Measurements from ENCODE around the gene RPRD1B. TPM values are rescaled to one million over a fixed set of nuclear protein-coding genes. Genes with fewer than 3 reads are reported as not detected.

Gene RPRD1B
- polyA plus RNA-seq, 3 donors: 3.6 to 12.3 (median 4.7) TPM

- H3K36me3 Mint-ChIP-seq: peaks cover 46 to 50% of the 10 kb centered on the region in 2 donors
Observed at GRCh38 chr20:38091441-38092216, 58.1 kb downstream of the RPRD1B start.

DNA sequence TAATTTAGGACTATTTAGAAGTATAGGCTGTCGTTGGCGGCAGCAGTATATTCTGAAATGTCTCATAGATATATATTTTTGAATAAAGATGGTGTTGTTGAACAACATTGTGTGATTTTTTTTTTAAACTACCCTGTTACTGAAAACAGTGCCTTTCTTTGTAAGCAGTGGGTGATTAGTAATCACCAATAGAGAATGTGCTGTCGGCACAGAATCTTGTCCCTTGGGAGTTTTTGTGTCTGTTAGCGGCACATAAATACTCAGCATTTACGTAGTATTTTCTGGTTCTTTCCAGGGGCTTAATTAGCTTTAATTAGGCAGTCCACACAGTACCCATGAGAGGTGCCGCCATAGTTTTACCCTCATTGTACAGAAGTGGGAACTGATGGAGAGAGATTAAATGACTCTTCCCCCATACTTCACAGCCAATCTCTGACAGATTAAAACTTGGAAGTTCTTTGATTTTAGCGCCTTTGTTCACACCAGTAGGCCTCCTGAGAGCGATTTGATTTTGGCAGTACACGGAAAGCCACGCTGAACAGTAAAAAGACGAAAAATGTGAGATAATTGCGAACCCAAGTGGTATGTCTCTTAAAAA lies 58.8 kb downstream of the RPRD1B start:
- no peak overlapping the region for H3K4me3 Mint-ChIP-seq
- no peaks in the 10 kb centered on the region for H3K27me3 ChIP-seq (ENCODE audit: control insufficient read depth in 2 of 2, insufficient read depth in 2 of 2, low read length in 2 of 2)
- H3K9me3 Mint-ChIP-seq: no peaks in the 10 kb centered on the region
- intact Hi-C loops (cut with micrococcal nuclease): no loop called here
- no peak for DNase-seq
- H3K79me2 ChIP-seq (ENCODE audit: insufficient read depth, low read length): peaks cover 4% of the 10 kb centered on the region
- H3K9ac ChIP-seq (ENCODE audit: insufficient read depth, low read length, poor library complexity, severe bottlenecking): no peak overlapping the region
- peaks cover 34 to 37% of the 10 kb centered on the region in 2 donors for H3K36me3 ChIP-seq (replicated peaks in 1 of 2; ENCODE audit: control insufficient read depth in 1 of 2, insufficient read depth in 2 of 2, low read length in 2 of 2)
- H2AFZ ChIP-seq (ENCODE audit: insufficient read depth, low read depth, low read length, poor library complexity, severe bottlenecking): no peak overlapping the region
- H3K36me3 Mint-ChIP-seq: peaks cover 39 to 43% of the 10 kb centered on the region in 2 donors
- H3K27ac Mint-ChIP-seq: peak overlapping the region; percentile 88 to 100 (median 92)
- H3K27me3 Mint-ChIP-seq (ENCODE audit: low read depth in 3 of 3): peaks cover 0 to 2% (median 0%) of the 10 kb centered on the region in 3 donors
- no peak overlapping the region for H3K4me3 ChIP-seq (replicated peaks in 1 of 3; ENCODE audit: low read depth in 2 of 3, low read length in 3 of 3)
- peak overlapping the region in 1 of 2 donors; percentile 98 for H3K27ac ChIP-seq (ENCODE audit: low read depth in 1 of 2, low read length in 2 of 2)
- no peaks in the 10 kb centered on the region for H4K20me1 ChIP-seq (ENCODE audit: insufficient read depth, low read length)
- peak overlapping the region; percentile 25 for H3K4me2 ChIP-seq (replicated peaks; ENCODE audit: extremely low read depth, low read length, poor library complexity, severe bottlenecking)
- H3K4me1 ChIP-seq (ENCODE audit: control insufficient read depth in 1 of 2, insufficient read depth in 2 of 2, low read length in 2 of 2): peaks cover 56 to 60% of the 10 kb centered on the region in 2 donors
- no peaks in the 10 kb centered on the region for H3K9me3 ChIP-seq (replicated peaks in 1 of 2; ENCODE audit: control insufficient read depth in 1 of 2, insufficient read depth in 1 of 2, low read length in 2 of 2)
- H3K4me1 Mint-ChIP-seq: peaks cover 58% of the 10 kb centered on the region
- TF ChIP-seq, protein P1, sequence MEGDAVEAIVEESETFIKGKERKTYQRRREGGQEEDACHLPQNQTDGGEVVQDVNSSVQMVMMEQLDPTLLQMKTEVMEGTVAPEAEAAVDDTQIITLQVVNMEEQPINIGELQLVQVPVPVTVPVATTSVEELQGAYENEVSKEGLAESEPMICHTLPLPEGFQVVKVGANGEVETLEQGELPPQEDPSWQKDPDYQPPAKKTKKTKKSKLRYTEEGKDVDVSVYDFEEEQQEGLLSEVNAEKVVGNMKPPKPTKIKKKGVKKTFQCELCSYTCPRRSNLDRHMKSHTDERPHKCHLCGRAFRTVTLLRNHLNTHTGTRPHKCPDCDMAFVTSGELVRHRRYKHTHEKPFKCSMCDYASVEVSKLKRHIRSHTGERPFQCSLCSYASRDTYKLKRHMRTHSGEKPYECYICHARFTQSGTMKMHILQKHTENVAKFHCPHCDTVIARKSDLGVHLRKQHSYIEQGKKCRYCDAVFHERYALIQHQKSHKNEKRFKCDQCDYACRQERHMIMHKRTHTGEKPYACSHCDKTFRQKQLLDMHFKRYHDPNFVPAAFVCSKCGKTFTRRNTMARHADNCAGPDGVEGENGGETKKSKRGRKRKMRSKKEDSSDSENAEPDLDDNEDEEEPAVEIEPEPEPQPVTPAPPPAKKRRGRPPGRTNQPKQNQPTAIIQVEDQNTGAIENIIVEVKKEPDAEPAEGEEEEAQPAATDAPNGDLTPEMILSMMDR (IDR thresholded peaks at IDR 0.05): no peak
- 98% methylated on average over 7 of the region's 12 CpGs for WGBS (ENCODE audit: insufficient coverage)

More at GRCh38 chr20:38091441-38092216, 58.1 kb downstream of the RPRD1B start:
- Mint-ChIP-seq H3K4me1 (peaks cover 53% of the 10 kb centered on the region), H3K27me3 (ENCODE audit: low read depth in 3 of 3) (peaks cover 0 to 2% (median 0%) of the 10 kb centered on the region in 3 donors), H3K9me3 (peaks cover 0 to 3% (median 0%) of the 10 kb centered on the region in 7 donors), H3K27ac (peak overlapping the region; percentile 88 to 100 (median 92)), H3K4me3 (no peak overlapping the region)
- peak overlapping the region; percentile 25 for H3K4me2 ChIP-seq (replicated peaks; ENCODE audit: extremely low read depth, low read length, poor library complexity, severe bottlenecking)
- WGBS (ENCODE audit: insufficient coverage): no CpG with 5 or more reads among the region's 6 CpGs
- H3K4me1 ChIP-seq (ENCODE audit: control insufficient read depth in 1 of 2, insufficient read depth in 2 of 2, low read length in 2 of 2): peaks cover 54 to 55% of the 10 kb centered on the region in 2 donors
- peak overlapping the region; percentile 72 to 98 for H3K27ac ChIP-seq (ENCODE audit: low read depth in 1 of 2, low read length in 2 of 2)
- peak overlapping the region; percentile 34 for H3K9ac ChIP-seq (ENCODE audit: insufficient read depth, low read length, poor library complexity, severe bottlenecking)
- peak in 1 of 3 donors; percentile 47 for DNase-seq
- H3K9me3 ChIP-seq (replicated peaks in 1 of 2; ENCODE audit: control insufficient read depth in 1 of 2, insufficient read depth in 1 of 2, low read length in 2 of 2): no peaks in the 10 kb centered on the region
- no peaks in the 10 kb centered on the region for H4K20me1 ChIP-seq (ENCODE audit: insufficient read depth, low read length)
- H2AFZ ChIP-seq (ENCODE audit: insufficient read depth, low read depth, low read length, poor library complexity, severe bottlenecking): no peak overlapping the region
- peaks cover 4% of the 10 kb centered on the region for H3K79me2 ChIP-seq (ENCODE audit: insufficient read depth, low read length)
- peak overlapping the region in 1 of 3 experiments; percentile 3 for H3K4me3 ChIP-seq (replicated peaks in 1 of 3; ENCODE audit: low read depth in 2 of 3, low read length in 3 of 3)
- no peaks in the 10 kb centered on the region for H3K27me3 ChIP-seq (ENCODE audit: control insufficient read depth in 2 of 2, insufficient read depth in 2 of 2, low read length in 2 of 2)
- intact Hi-C loops (cut with micrococcal nuclease): no loop called here
- peaks cover 40 to 45% of the 10 kb centered on the region in 2 donors for H3K36me3 ChIP-seq (replicated peaks in 1 of 2; ENCODE audit: control insufficient read depth in 1 of 2, insufficient read depth in 2 of 2, low read length in 2 of 2)
- TF ChIP-seq, protein P1 (IDR thresholded peaks at IDR 0.05): no peak
